ENCODE measurements around the gene FSTL4.

The FSTL4 gene

GRCh38 chr5:133512896-133513295 is 99.4 kb downstream of the FSTL4 start:
- DNase-seq (ENCODE audit: low read depth), result no peak

GRCh38 chr5:133511653-133512235 is 100.6 kb downstream of the FSTL4 start:
- DNase-seq (ENCODE audit: low read depth), result no peak

- DNase-seq (ENCODE audit: low read depth), result no peak
These were observed 101.6 kb downstream of the FSTL4 start for GRCh38 chr5:133510634-133511262.

GRCh38 chr5:133509742-133510079 is 102.6 kb downstream of the FSTL4 start:
- DNase-seq (ENCODE audit: low read depth), result no peak

GRCh38 chr5:133508845-133509741 is 103.2 kb downstream of the FSTL4 start:
- DNase-seq (ENCODE audit: low read depth), result no peak

- DNase-seq (ENCODE audit: low read depth), result no peak
These were observed 104.0 kb downstream of the FSTL4 start for GRCh38 chr5:133508331-133508730.

GRCh38 chr5:133506181-133506580 is 106.2 kb downstream of the FSTL4 start:
- no peak for DNase-seq (ENCODE audit: low read depth)

- no peak for DNase-seq (ENCODE audit: low read depth)
These were observed 108.8 kb downstream of the FSTL4 start for GRCh38 chr5:133503511-133503910.

GRCh38 chr5:133499895-133500294 is 112.4 kb downstream of the FSTL4 start:
- no peak for DNase-seq (ENCODE audit: low read depth)

- DNase-seq (ENCODE audit: low read depth), result no peak
These were observed 114.6 kb downstream of the FSTL4 start for GRCh38 chr5:133497608-133498348.

- DNase-seq (ENCODE audit: low read depth), result no peak
These were observed 115.7 kb downstream of the FSTL4 start for GRCh38 chr5:133496631-133497030.

- no peak for DNase-seq (ENCODE audit: low read depth)
These were observed 117.5 kb downstream of the FSTL4 start for GRCh38 chr5:133494923-133495246.

GRCh38 chr5:133494232-133494922 is 118.0 kb downstream of the FSTL4 start:
- no peak for DNase-seq (ENCODE audit: low read depth)

GRCh38 chr5:133489632-133490031 is 122.7 kb downstream of the FSTL4 start:
- no peak for DNase-seq (ENCODE audit: low read depth)

GRCh38 chr5:133487093-133487492 is 125.2 kb downstream of the FSTL4 start:
- no peak for DNase-seq (ENCODE audit: low read depth)

GRCh38 chr5:133485468-133485867 is 126.9 kb downstream of the FSTL4 start:
- no peak for DNase-seq (ENCODE audit: low read depth)

GRCh38 chr5:133483406-133484090 is 128.8 kb downstream of the FSTL4 start:
- DNase-seq (ENCODE audit: low read depth), result no peak

GRCh38 chr5:133482028-133482427 is 130.3 kb downstream of the FSTL4 start:
- no peak for DNase-seq (ENCODE audit: low read depth)

GRCh38 chr5:133480866-133481265 is 131.5 kb downstream of the FSTL4 start:
- DNase-seq (ENCODE audit: low read depth), result no peak

GRCh38 chr5:133480366-133480765 is 132.0 kb downstream of the FSTL4 start:
- no peak for DNase-seq (ENCODE audit: low read depth)

- DNase-seq (ENCODE audit: low read depth), result no peak
These were observed 133.9 kb downstream of the FSTL4 start for GRCh38 chr5:133478199-133478985.

Data from activated T-helper 1 cell treated with Interleukin-2 at 50 U/mL for 16 hours (primary cell).